Skin epidermis (tissue), 12 donors: ENCODE measurements around the gene CMSS1.

ENCODE experiments used
- H3K27ac ChIP-seq, 21 experiments: fragments of 200-600 bp; sonication (generic) in 11 of 21; one replicate each; pipeline ENCODE4 v1.5.0; 2020; ENCODE audit warnings: mild to moderate bottlenecking in 3 of 21, inconsistent platforms in 2 of 21, moderate library complexity in 2 of 21
- H3K4me3 ChIP-seq, 7 experiments: fragments of 200-600 bp; sonication (generic) in 2 of 7; one replicate each; pipeline ENCODE4 v1.5.0; 2020; ENCODE audit warnings: inconsistent platforms in 2 of 7, mild to moderate bottlenecking in 2 of 7, moderate library complexity in 1 of 7

The CMSS1 gene

GRCh38 chr3:99923873-99924272 is 106.2 kb downstream of the CMSS1 start:
- Histone ChIP-seq H3K27ac (peak overlapping the region in 1 of 21 experiments; percentile 46), H3K4me3 (no peak overlapping the region)

GRCh38 chr3:99925584-99926230 is 108.0 kb downstream of the CMSS1 start:
- H3K27ac ChIP-seq, result peak overlapping the region in 10 of 21 experiments; percentile 5 to 65 (median 24)
- H3K4me3 ChIP-seq, result no peak overlapping the region

DNA sequence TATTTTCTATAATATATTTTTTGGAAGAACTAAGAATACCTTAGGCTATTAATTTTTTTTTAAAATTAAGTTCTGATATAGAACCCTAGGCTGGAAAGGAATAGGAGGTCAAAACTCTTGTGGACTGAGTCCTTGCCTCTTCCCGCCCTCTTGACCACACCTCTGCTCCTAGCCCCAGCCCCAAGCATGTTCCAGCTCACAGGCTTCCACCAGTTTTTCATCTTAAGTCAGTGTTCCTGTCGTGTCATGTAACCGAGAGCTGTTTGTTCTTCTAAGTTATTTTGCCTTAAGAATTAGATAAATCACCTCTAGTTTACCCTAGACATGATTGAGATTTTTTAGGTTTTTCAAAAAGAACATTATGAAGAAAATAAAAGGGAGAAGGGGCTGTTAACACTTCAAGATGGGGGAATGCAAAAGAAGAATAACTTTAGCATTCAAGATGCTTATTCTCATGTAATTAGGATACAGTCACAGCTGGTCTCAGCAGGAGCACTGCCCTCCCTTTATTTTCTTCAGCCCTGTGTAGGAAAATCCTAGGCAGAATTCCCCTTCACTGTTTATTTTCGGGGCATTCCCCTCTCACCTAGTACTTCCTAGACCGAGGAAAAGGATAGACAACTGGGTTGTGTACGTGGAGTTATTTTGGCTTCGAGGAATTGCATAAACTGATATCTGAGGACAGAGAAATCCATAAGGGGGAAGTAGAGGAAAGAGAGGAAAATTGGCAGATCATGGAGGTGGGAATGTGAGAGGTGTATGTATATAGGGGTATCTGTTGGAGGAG is 110.2 kb downstream of the CMSS1 start:
- Histone ChIP-seq H3K4me3 (no peak overlapping the region), H3K27ac (peak overlapping the region in 4 of 21 experiments; percentile 9 to 51 (median 40))

- H3K27ac ChIP-seq, result peak overlapping the region in 6 of 21 experiments; percentile 11 to 38 (median 20)
- H3K4me3 ChIP-seq, result no peak overlapping the region
These were observed 111.4 kb downstream of the CMSS1 start for GRCh38 chr3:99928771-99929744.

DNA sequence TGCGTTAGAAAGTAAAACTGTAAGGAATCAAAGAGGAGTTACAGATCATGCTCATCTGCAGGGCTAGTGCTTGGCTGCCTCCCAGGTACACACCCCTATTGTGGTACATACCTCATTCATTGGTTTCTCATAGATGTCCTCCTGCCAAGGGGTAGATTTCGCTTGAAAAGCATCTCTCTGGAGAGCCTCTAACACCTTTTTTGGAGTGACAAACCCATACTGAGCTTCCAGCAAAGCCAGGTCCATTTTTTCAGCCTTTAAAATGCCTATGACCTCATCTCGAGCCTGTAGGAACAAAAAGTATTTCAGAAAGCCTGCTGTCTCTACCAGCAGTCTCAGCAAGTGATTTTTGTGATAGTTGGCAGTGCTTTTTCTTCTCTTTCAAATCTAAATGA is 112.1 kb downstream of the CMSS1 start:
- Histone ChIP-seq H3K27ac (peak overlapping the region in 5 of 21 experiments; percentile 11 to 54 (median 35)), H3K4me3 (no peak overlapping the region)

GRCh38 chr3:99931059-99931458 is 113.4 kb downstream of the CMSS1 start:
- Histone ChIP-seq H3K4me3 (no peak overlapping the region), H3K27ac (peak overlapping the region in 8 of 21 experiments; percentile 4 to 62 (median 21))

- Histone ChIP-seq H3K27ac (peak overlapping the region in 6 of 21 experiments; percentile 1 to 37 (median 12)), H3K4me3 (no peak overlapping the region)
These were observed 116.5 kb downstream of the CMSS1 start for GRCh38 chr3:99933971-99934750.

DNA sequence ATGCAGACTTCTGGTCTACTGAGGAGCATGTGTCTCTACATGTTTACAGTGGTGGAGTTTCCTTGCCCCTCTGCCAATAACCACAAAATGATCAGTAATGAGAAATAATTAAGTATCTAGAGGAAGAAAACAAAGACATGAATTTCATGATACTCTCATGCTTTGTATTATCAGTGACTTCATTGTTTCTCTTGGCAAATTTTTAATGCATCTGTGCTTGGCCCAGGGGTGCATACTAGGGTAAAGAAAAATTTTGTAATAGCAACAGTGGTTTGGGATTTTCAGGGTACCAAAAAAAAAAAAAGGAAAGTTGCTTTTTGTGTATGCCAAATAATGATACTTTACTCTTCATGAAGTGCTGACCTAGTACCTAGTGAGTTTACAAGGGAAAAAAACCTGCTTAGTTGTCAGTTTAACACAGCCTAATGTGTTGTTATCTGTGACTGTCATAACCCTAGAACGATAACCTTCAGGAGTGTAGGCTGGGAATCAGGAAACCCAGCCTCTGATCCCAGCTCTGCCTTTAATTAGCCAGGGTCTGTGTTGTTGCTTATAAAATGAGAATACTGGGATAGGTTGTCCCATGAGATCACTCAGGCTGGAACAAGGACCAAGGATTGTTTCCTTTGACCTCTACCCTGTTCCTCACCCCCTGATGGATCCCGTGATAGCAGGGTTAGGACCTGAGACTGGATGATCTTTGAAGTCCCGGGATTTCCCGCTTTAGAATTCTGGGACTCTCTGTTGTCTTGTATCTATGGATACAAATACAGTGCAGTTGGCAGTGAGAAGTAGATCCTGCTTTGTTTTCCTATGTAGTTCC is 117.5 kb downstream of the CMSS1 start:
- peak overlapping the region in 10 of 21 experiments; percentile 9 to 78 (median 37) for H3K27ac ChIP-seq
- H3K4me3 ChIP-seq, result no peak overlapping the region

- H3K4me3 ChIP-seq, result no peak overlapping the region
- peak overlapping the region in 6 of 21 experiments; percentile 0 to 51 (median 22) for H3K27ac ChIP-seq
These were observed 120.7 kb downstream of the CMSS1 start for GRCh38 chr3:99938270-99938911.

DNA sequence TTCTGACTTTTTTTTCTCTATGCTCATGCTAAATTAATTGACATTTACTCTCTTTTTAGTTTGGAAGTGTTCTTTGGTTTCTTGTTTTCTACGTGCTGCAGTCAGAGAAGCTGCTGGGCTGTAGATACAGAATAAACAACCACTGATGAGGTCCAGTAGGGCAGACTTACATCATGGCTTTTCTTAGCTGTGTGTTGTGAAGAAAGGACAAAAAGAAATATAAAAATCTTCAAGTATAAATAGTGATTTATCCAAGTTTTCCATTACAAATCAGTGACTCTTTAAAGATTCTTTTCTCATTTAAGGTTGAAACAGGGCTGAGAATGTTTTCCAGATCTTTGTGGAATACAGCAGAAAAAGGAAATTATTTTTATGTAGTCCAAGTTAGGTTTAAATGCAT is 122.2 kb downstream of the CMSS1 start:
- no peak overlapping the region for H3K27ac ChIP-seq
- no peak overlapping the region for H3K4me3 ChIP-seq

DNA sequence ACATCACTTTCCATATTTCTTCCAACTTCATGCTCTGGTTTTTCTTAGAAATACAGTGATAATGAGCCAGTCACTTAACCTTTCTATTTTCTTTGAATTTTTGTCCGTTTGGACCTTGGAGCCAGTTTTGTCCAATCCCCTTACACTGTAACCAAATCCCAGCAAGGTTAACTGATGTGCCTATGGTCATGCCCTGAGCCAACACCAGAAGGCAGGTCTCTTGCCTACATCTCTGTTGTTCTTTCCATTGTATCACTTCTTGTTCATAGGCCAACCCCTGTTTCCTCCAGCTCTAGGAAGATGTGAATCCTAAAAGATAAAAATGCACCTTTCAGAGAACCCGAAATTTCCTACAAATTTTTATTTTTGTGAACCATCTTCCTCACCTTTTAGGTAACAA is 122.7 kb downstream of the CMSS1 start:
- Histone ChIP-seq H3K4me3 (no peak overlapping the region), H3K27ac (no peak overlapping the region)

GRCh38 chr3:99941211-99941610 is 123.5 kb downstream of the CMSS1 start:
- Histone ChIP-seq H3K4me3 (no peak overlapping the region), H3K27ac (no peak overlapping the region)

GRCh38 chr3:99943931-99944761 is 126.5 kb downstream of the CMSS1 start:
- peak overlapping the region in 6 of 21 experiments; percentile 31 to 81 (median 60) for H3K27ac ChIP-seq
- no peak overlapping the region for H3K4me3 ChIP-seq

DNA sequence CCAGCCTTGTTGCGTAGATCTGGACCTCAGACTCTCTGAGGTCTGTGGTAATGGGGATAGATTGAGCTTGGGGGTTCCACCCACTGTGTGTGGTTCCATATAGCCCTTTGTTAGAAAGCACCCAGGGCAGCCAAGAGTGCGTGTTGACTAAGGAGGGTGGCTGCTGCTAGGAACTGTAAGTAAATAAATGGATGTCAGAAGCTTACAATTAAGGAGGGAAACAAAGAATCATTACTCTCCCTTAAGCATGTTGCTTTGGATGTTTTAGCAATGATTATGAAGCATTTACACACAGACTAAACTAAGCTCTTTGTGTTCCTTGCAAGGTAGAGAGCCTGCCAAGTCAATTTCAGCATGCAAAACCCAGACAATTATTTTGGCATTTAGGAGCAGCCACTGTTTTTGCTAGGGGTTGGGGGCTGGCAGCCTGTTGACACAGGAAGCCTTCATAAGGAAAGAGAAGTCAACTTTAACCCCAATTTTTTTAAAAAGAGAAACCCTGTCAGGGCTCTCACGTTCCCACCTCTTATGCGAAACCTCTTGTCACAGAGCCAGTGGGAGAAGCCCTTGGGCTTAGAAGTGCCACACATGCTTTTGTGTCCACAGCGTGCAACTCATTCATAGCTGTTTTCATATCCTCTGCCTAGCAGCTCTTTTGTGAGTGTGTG is 127.8 kb downstream of the CMSS1 start:
- Histone ChIP-seq H3K27ac (peak overlapping the region in 18 of 21 experiments; percentile 21 to 81 (median 52)), H3K4me3 (no peak overlapping the region)

GRCh38 chr3:99947356-99947755 is 129.7 kb downstream of the CMSS1 start:
- no peak overlapping the region for H3K27ac ChIP-seq

DNA sequence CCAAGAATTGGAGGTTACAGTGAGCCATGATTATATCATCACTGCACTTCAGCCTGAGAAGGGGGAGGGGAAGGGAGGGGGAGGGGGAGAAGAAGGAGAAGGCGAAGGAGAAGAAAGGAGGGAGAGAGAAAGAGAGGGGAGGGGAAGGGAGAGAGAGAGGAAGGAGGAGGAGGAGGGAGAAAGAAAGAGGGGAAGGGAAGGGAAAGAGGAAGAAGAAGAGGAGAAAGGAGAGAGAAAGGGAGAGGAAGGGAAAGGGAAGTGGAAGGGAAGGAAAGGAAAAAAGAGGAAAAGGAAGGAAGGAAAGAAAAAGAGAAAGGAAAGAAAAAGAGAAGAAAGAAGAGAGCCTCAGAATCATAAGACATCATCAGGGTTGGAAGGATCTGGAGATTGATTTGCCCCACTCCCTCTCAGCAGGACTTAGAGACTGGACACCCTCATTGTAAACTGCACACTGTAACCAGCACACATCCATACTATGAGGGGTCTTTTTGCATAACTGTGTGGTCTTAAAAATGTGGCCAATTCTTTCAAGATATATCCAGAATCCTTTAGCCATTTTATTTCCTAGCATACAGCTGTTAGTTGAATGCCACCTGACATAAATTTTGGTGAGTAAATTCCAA is 130.9 kb downstream of the CMSS1 start:
- Histone ChIP-seq H3K4me3 (no peak overlapping the region), H3K27ac (peak overlapping the region in 1 of 21 experiments; percentile 47)

More at GRCh38 chr3:99947356-99947755, 129.7 kb downstream of the CMSS1 start:
- no peak overlapping the region for H3K4me3 ChIP-seq
